Fibroblast of pulmonary artery (primary cell): ENCODE results near the gene SLC2A13.

Source experiments
- DNase-seq: peaks from one replicate; pipeline ENCODE4 v3.0.0-alpha.2; 2010; ENCODE audit warnings: low read depth
- H3K4me3 ChIP-seq: replicated peaks from 2 replicates; pipeline ENCODE4 v1.5.1; 2011; ENCODE audit warnings: low read depth, mild to moderate bottlenecking, control low read depth, low read length, moderate library complexity
- CTCF ChIP-seq: IDR thresholded peaks from 2 replicates; pipeline ENCODE4 v1.5.1; 2011; ENCODE audit warnings: mild to moderate bottlenecking, control low read depth, low read length, inconsistent platforms; ENCODE audit errors: missing control alignments

The SLC2A13 gene

GRCh38 chr12:39887856-39888255 is 218.0 kb downstream of the SLC2A13 start:
- TF ChIP-seq CTCF: no peak
- H3K4me3 ChIP-seq: no peak overlapping the region
- DNase-seq: no peak

GRCh38 chr12:39886106-39886505 is 219.8 kb downstream of the SLC2A13 start:
- no peak for DNase-seq
- H3K4me3 ChIP-seq: no peak overlapping the region
- TF ChIP-seq CTCF: no peak

GRCh38 chr12:39884616-39885125 is 221.2 kb downstream of the SLC2A13 start:
- no peak for TF ChIP-seq CTCF
- DNase-seq: no peak
- H3K4me3 ChIP-seq: no peak overlapping the region

GRCh38 chr12:39883411-39883810 is 222.5 kb downstream of the SLC2A13 start:
- DNase-seq: no peak

DNA sequence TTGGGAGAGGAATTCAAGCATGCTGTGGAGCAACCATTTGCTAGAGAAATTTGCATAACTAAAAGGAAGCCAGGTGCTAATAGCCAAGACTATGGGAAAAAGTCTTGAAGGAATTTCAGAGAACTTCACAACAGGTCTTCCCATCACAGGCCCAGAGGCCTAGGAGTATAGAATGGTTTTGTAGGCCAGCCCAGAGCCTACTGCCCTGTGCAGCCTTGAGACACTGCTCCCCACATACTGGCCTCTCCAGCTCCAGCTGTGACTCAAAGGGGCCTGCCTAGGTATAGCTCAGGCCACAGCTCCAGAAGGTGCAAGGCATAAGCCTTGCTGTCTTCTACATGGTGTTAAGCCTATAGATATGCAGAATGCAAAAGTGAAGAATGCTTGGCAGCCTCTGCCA is 227.1 kb downstream of the SLC2A13 start:
- H3K4me3 ChIP-seq: no peak overlapping the region
- DNase-seq: no peak
- TF ChIP-seq CTCF: no peak

More at GRCh38 chr12:39883411-39883810, 222.5 kb downstream of the SLC2A13 start:
- no peak for TF ChIP-seq CTCF
- no peak overlapping the region for H3K4me3 ChIP-seq

GRCh38 chr12:39875721-39876120 is 230.2 kb downstream of the SLC2A13 start:
- H3K4me3 ChIP-seq: no peak overlapping the region
- no peak for DNase-seq
- TF ChIP-seq CTCF: no peak

GRCh38 chr12:39874785-39875184 is 231.1 kb downstream of the SLC2A13 start:
- H3K4me3 ChIP-seq: no peak overlapping the region
- no peak for DNase-seq
- TF ChIP-seq CTCF: no peak
